DOHH2 (cell line): ENCODE measurements around the gene NCKAP5.

Experiments
- H3F3A ChIP-seq: fragments of 200-600 bp; sonication (generic), shearing (Covaris generic); 2 replicates; pipeline ENCODE4 v1.6.0; 2016; ENCODE audit warnings: antibody characterized with exemption, mild to moderate bottlenecking; ENCODE audit not compliant: control insufficient read depth, insufficient read depth
- H3K27ac ChIP-seq: fragments of 200-600 bp; sonication (generic); 2 replicates; pipeline ENCODE4 v1.5.1; 2014; ENCODE audit warnings: low read depth, mild to moderate bottlenecking, low read length, moderate library complexity
- H3K27me3 ChIP-seq: fragments of 200-600 bp; sonication (generic); 2 replicates; pipeline ENCODE4 v1.6.1; 2014; ENCODE audit warnings: mild to moderate bottlenecking, low read length, mixed read lengths; ENCODE audit not compliant: control insufficient read depth
- H3K36me3 ChIP-seq: fragments of 200-600 bp; sonication (generic); 2 replicates; pipeline ENCODE4 v1.6.1; 2014; ENCODE audit warnings: mild to moderate bottlenecking, low read length, moderate library complexity, mixed read lengths; ENCODE audit not compliant: control insufficient read depth
- H3K4me1 ChIP-seq: fragments of 200-600 bp; sonication (generic); 2 replicates; pipeline ENCODE4 v1.6.1; 2014; ENCODE audit warnings: mild to moderate bottlenecking, low read length, mixed read lengths; ENCODE audit not compliant: control insufficient read depth
- H3K4me2 ChIP-seq: fragments of 200-600 bp; sonication (generic); 2 replicates; pipeline ENCODE4 v1.6.0; 2014; ENCODE audit warnings: mild to moderate bottlenecking, low read length, moderate library complexity
- H3K4me3 ChIP-seq: fragments of 200-600 bp; sonication (generic); 2 replicates; pipeline ENCODE4 v1.5.1; 2014; ENCODE audit warnings: mild to moderate bottlenecking, low read length, mixed read lengths
- H3K79me2 ChIP-seq: fragments of 200-600 bp; sonication (generic); 2 replicates; pipeline ENCODE4 v1.6.1; 2014; ENCODE audit warnings: mild to moderate bottlenecking, low read length, mixed read lengths; ENCODE audit not compliant: control insufficient read depth
- H3K9me2 ChIP-seq: fragments of 200-600 bp; sonication (generic); replicated peaks from 2 replicates; pipeline ENCODE4 v1.6.1; 2014; ENCODE audit warnings: mild to moderate bottlenecking, low read length, mixed read lengths; ENCODE audit not compliant: control insufficient read depth
- H3K9me3 ChIP-seq: fragments of 200-600 bp; sonication (generic); 2 replicates; pipeline ENCODE4 v1.6.1; 2014; ENCODE audit warnings: antibody characterized with exemption, low read length, mixed read lengths; ENCODE audit not compliant: control insufficient read depth, insufficient read depth
- H4K20me1 ChIP-seq: fragments of 200-600 bp; sonication (generic); 2 replicates; pipeline ENCODE4 v1.6.0; 2014; ENCODE audit warnings: low read depth, mild to moderate bottlenecking, antibody characterized with exemption, low read length, moderate library complexity; ENCODE audit not compliant: control insufficient read depth, insufficient read depth
- CTCF ChIP-seq: fragments of 200-600 bp; sonication (generic); IDR thresholded peaks from one replicate; pipeline ENCODE4 v1.5.1; 2014; ENCODE audit warnings: antibody characterized with exemption, mild to moderate bottlenecking, low read depth, low read length; ENCODE audit not compliant: poor library complexity, severe bottlenecking
- EZH2phosphoT487 ChIP-seq: fragments of 200-600 bp; sonication (generic); IDR thresholded peaks from 2 replicates; pipeline ENCODE4 v1.6.1; 2017; ENCODE audit warnings: borderline replicate concordance, mild to moderate bottlenecking, antibody characterized with exemption, low read length, moderate library complexity, mixed read lengths

Gene NCKAP5

GRCh38 chr2:133461484-133461883 is 106.8 kb downstream of the NCKAP5 start:
- no peaks in the 10 kb centered on the region for H3K27me3 ChIP-seq
- H4K20me1 ChIP-seq, result no peaks in the 10 kb centered on the region
- H3K9me2 ChIP-seq, result no peaks in the 10 kb centered on the region

GRCh38 chr2:133459590-133459989 is 108.7 kb downstream of the NCKAP5 start:
- H3K36me3 ChIP-seq, result no peaks in the 10 kb centered on the region
- H4K20me1 ChIP-seq, result no peaks in the 10 kb centered on the region
- no peaks in the 10 kb centered on the region for H3K9me3 ChIP-seq
- no peak overlapping the region for H3K27ac ChIP-seq
- no peaks in the 10 kb centered on the region for H3K27me3 ChIP-seq
- no peaks in the 10 kb centered on the region for H3K79me2 ChIP-seq
- no peaks in the 10 kb centered on the region for H3K9me2 ChIP-seq
- H3K4me2 ChIP-seq, result no peak overlapping the region
- TF ChIP-seq CTCF, result no peak
- no peak for TF ChIP-seq EZH2phosphoT487
- H3K4me1 ChIP-seq, result no peaks in the 10 kb centered on the region
- H3F3A ChIP-seq, result no peaks in the 10 kb centered on the region
- no peak overlapping the region for H3K4me3 ChIP-seq

More at GRCh38 chr2:133461484-133461883, 106.8 kb downstream of the NCKAP5 start:
- Histone ChIP-seq H3K9me3 (no peaks in the 10 kb centered on the region), H3K79me2 (no peaks in the 10 kb centered on the region), H3K4me1 (no peaks in the 10 kb centered on the region), H3F3A (no peaks in the 10 kb centered on the region), H3K4me3 (no peak overlapping the region), H3K4me2 (no peak overlapping the region), H3K36me3 (no peaks in the 10 kb centered on the region), H3K27ac (no peak overlapping the region)
- no peak for TF ChIP-seq CTCF
- TF ChIP-seq EZH2phosphoT487, result no peak

GRCh38 chr2:133458280-133458679 is 110.0 kb downstream of the NCKAP5 start:
- H3K9me3 ChIP-seq, result no peaks in the 10 kb centered on the region
- H3K4me1 ChIP-seq, result no peaks in the 10 kb centered on the region
- H3K79me2 ChIP-seq, result no peaks in the 10 kb centered on the region
- H3K4me2 ChIP-seq, result no peak overlapping the region
- TF ChIP-seq CTCF (no peak), EZH2phosphoT487 (no peak)
- no peak overlapping the region for H3K27ac ChIP-seq
- no peaks in the 10 kb centered on the region for H4K20me1 ChIP-seq
- H3K9me2 ChIP-seq, result no peaks in the 10 kb centered on the region
- no peaks in the 10 kb centered on the region for H3K36me3 ChIP-seq
- no peak overlapping the region for H3K4me3 ChIP-seq
- no peaks in the 10 kb centered on the region for H3F3A ChIP-seq
- H3K27me3 ChIP-seq, result no peaks in the 10 kb centered on the region

GRCh38 chr2:133457861-133458260 is 110.4 kb downstream of the NCKAP5 start:
- H3K27me3 ChIP-seq, result no peaks in the 10 kb centered on the region

More at GRCh38 chr2:133457861-133458260, 110.4 kb downstream of the NCKAP5 start:
- H3K27ac ChIP-seq, result no peak overlapping the region
- H3K4me1 ChIP-seq, result no peaks in the 10 kb centered on the region
- no peak overlapping the region for H3K4me3 ChIP-seq
- H3K79me2 ChIP-seq, result no peaks in the 10 kb centered on the region
- H3K4me2 ChIP-seq, result no peak overlapping the region
- H3K9me2 ChIP-seq, result no peaks in the 10 kb centered on the region
- TF ChIP-seq CTCF (no peak), EZH2phosphoT487 (no peak)
- no peaks in the 10 kb centered on the region for H4K20me1 ChIP-seq
- H3K36me3 ChIP-seq, result no peaks in the 10 kb centered on the region
- H3K9me3 ChIP-seq, result no peaks in the 10 kb centered on the region
- H3F3A ChIP-seq, result no peaks in the 10 kb centered on the region
